Measurements from ENCODE around the gene USP9Y.
"Not testable (repeated sequence)": the region's sequence is repeated elsewhere in the genome, so short reads cannot be mapped to it uniquely, and the experiment has no call there.

The USP9Y gene, protein sequence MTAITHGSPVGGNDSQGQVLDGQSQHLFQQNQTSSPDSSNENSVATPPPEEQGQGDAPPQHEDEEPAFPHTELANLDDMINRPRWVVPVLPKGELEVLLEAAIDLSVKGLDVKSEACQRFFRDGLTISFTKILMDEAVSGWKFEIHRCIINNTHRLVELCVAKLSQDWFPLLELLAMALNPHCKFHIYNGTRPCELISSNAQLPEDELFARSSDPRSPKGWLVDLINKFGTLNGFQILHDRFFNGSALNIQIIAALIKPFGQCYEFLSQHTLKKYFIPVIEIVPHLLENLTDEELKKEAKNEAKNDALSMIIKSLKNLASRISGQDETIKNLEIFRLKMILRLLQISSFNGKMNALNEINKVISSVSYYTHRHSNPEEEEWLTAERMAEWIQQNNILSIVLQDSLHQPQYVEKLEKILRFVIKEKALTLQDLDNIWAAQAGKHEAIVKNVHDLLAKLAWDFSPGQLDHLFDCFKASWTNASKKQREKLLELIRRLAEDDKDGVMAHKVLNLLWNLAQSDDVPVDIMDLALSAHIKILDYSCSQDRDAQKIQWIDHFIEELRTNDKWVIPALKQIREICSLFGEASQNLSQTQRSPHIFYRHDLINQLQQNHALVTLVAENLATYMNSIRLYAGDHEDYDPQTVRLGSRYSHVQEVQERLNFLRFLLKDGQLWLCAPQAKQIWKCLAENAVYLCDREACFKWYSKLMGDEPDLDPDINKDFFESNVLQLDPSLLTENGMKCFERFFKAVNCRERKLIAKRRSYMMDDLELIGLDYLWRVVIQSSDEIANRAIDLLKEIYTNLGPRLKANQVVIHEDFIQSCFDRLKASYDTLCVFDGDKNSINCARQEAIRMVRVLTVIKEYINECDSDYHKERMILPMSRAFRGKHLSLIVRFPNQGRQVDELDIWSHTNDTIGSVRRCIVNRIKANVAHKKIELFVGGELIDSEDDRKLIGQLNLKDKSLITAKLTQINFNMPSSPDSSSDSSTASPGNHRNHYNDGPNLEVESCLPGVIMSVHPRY (N-terminal part only)

GRCh38 chrY:12701181-12701695, at the start of gene USP9Y:
Gene USP9Y (plus strand): TSS chrY:12701231. CDS start chrY:12709448, 8,217 bp downstream.
- no peak for DNase-seq

GRCh38 chrY:12651621-12652036, 49.4 kb upstream of the USP9Y start:
- no peak for DNase-seq

DNA sequence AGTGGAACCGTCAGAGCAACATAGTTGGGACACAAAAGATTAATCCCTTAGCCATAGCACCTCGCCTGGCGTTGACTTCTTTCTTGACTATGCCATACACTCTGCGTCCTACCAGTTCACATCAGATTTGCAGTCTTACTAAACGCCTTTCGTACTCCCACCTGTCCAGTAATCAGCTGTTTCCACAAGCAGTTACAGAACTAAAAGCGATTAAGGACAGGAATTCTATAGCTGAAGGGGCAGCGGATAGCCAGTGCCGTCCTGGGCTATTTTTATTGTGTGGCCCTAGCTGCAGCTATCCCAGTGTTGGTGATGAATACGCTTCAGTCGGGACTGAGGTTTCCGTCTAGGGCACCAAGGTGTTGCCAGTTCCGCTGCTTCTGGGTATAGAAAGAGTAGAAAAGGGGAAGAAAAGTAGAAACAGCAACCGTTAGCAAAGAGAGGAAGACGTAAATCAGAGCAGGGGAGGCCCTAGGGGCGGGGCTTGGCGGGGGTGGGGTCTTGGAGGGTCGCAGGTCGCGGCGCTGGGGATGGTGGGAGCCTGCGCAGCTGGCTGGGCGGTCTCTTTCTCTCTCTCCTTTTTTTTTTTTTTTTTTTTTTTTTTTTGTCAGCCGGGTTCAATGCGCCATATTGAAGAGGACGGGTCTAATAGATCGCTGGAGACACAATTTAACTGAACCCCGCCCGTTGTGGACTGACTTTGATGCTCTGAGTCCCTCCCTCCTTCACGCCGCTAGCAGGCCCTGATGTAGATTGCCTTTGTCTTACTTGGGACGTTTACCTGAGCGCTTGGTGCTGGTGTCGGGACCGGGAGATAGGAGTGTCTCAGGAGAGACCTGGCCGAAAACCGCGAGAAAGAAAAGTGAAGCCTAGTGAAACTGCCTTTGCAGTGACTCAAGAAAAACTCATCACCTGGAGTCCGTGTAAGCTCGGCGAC, 39.0 kb upstream of the USP9Y start:
- no peak for DNase-seq

GRCh38 chrY:12662745-12663591, 38.1 kb upstream of the USP9Y start:
- no peak for DNase-seq

DNA sequence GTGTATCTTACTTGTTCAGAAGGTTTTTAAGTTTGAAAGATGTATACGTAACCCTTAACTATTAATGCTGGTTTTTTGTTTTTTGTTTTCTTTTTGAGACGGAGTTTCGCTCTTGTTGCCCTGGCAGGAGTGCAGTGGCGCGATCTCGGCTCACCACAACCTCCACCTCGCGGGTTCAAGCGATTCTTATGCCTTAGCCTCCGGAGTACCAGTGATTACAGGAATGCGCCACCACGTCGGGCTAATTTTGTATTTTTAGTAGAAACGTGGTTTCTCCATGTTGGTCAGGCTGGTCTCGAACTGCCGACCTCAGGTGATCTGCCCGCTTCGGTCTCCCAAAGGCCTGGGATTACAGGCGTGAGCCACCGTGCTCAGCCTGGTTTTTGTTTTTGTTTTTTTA, 37.2 kb upstream of the USP9Y start:
- DNase-seq, result not testable (repeated sequence)

DNA sequence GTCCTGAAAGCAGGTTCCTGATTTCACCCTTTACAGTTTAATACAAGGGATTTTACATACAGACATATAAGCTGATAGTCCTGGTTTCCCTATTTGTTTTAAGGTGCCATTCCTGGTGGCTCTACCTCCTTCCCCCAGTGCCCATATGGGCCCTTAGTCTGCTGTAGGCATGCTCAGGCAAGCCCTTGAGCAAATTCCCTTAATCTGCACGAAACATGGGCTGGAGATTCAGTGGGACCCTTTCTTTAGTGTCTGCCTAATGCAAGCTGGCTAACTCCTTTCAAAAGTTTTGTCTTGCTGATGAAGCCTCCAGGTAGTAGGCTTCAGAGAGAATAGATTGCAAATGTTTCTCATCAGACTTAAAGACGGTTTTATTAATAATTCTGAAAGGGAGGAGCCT, 22.9 kb upstream of the USP9Y start:
- no peak for DNase-seq

- DNase-seq, result no peak
Observed at GRCh38 chrY:12681535-12681934, 19.5 kb upstream of the USP9Y start.

- DNase-seq, result no peak
Observed at GRCh38 chrY:12688337-12688736, 12.7 kb upstream of the USP9Y start.

GRCh38 chrY:12700087-12700486, 944 bp upstream of the USP9Y start:
- no peak for DNase-seq

DNA sequence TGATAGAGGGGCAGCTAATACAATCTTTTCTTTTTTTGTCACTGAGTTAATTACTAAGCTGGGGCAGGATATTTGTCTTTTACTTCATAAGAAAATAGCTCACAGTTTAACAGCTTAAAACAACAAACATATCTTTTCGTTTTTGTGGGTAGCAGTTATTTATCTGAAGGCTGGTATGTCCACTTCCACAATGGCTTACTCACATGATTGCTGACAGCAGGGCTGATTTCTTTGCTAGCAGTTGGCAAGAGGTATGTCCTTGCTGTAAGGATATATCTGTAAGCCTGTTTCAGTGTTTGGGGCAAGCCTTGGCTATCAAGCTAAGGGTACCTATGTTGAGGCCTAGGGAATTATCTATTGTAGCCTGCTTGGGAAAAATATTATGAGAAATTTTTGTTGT, 1.1 kb downstream of the USP9Y start:
- no peak for DNase-seq

GRCh38 chrY:12710460-12710859, 9.4 kb downstream of the USP9Y start:
- DNase-seq, result no peak

- DNase-seq, result no peak
Observed at GRCh38 chrY:12715376-12715775, 14.3 kb downstream of the USP9Y start.

- no peak for DNase-seq
Observed at GRCh38 chrY:12729746-12730145, 28.7 kb downstream of the USP9Y start.

GRCh38 chrY:12733625-12734024, 32.6 kb downstream of the USP9Y start:
- DNase-seq, result no peak

GRCh38 chrY:12734051-12734450, 33.0 kb downstream of the USP9Y start:
- DNase-seq, result no peak

DNA sequence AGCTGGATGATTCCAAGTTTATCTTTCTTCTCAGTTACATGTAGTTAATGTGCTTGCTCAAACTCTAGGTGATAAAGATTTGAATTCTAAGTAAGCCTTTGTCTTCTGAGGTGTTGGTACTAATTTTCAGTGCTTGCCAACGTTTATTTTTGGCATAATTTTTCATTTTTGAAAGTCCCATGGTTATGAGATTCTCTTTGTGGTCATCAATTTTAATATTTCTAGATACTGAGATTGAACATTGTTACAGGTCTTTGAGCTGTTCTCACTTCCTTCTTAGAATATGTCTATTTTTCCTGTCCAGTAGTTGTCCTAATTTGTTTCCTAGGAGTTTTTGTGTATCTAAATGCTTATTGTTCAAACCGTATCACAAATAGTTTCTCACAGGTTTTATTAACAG, 40.4 kb downstream of the USP9Y start:
- DNase-seq, result no peak

- no peak for DNase-seq
Observed at GRCh38 chrY:12742725-12743124, 41.7 kb downstream of the USP9Y start.

- no peak for DNase-seq
Observed at GRCh38 chrY:12744091-12744490, 43.1 kb downstream of the USP9Y start.

DNA sequence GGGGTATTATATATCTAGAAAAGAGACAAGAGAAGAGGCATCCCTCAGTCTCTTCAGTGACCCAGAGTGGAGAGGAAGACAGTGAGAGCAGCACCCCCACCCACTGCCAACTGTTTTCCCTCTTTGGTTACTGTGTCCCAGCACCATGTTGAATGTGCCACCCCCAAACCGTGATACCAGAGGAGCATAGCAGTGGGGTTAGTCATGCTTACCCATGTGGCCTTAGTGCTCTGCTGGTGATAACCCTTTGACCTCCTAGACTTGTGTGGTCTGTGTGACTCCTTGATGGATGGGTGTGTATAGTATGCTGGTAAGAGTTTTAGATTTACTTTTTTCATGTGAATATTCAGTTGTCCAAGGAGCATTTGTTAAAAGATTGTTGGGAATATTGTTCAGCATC, 48.3 kb downstream of the USP9Y start:
- no peak for DNase-seq

DNA sequence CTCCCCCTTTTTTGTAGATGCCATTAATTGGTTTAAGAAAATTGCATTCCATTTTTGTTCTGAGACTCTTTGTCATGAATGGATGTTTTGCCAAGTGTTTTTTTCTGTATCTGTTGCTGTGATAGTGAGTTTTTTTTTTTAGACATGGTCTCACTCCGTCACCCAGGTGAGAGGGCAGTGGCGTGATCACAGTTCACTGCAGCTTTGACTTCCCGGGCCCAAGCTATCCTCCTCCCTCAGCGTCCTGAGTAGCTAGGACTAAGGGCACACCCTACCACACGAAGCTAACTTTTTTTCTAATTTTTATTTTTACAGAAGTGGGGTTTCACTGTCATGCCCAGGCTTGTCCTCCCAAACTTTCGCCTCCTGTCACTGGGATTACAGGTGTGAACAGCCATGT, 51.8 kb downstream of the USP9Y start:
- no peak for DNase-seq

GRCh38 chrY:12756021-12756420, 55.0 kb downstream of the USP9Y start:
- no peak for DNase-seq

All from AML-193 (cell line).